LNCaP clone FGC (cell line): ENCODE results near the gene KLHL10.

ENCODE experiments used
- DNase-seq: peaks from one replicate; pipeline ENCODE4 v3.0.0-alpha.2; 2011; ENCODE audit warnings: low read depth
- H3K4me3 ChIP-seq: 2 replicates; pipeline ENCODE4 v1.5.1; 2011; ENCODE audit warnings: mild to moderate bottlenecking, low read depth, low read length, control low read depth
- TF ChIP-seq, protein P1 (sequence below): IDR thresholded peaks from 2 replicates; pipeline ENCODE4 v1.5.1; 2012; ENCODE audit warnings: mild to moderate bottlenecking; ENCODE audit not compliant: control insufficient read depth, insufficient read depth; ENCODE audit errors: extremely low read depth

KLHL10 gene

DNA sequence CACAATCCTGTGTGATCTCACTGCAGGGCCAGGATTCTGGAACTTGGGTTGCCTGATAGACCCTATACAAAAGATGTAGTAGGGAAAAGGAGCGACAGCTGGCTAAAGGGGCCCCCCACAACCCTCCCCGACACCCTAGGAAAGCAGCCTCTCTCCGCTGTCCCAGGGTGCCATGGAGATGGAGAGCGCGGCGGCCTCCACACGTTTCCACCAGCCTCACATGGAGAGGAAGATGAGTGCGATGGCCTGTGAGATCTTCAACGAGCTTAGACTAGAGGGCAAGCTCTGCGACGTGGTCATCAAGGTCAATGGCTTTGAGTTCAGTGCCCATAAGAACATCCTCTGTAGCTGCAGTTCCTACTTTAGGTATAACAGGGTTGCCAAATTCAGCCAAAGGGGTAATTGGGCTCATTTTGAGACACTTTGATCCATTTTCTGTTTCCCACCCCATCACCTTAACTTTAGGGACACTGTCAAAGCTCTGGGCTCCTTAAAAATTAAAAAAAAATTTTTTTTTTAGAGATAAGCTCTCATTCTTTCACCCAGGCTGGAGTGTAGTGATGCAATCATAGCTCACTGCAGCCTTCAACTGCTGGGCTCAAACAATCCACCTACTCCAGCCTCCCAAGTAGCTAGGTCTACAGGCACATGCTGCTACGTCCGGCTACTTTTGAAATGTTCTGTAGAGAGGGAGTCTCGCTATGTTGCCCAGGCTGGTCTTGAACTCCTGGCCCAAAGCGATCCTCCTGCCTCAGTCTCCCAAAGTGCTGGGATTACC, at the start of gene KLHL10:
KLHL10 (plus strand) TSS at position 65 of the 778 bp plus-strand sequence; CDS start at position 173, 108 bp downstream.
- DNase-seq, result no peak
- TF ChIP-seq, protein P1, sequence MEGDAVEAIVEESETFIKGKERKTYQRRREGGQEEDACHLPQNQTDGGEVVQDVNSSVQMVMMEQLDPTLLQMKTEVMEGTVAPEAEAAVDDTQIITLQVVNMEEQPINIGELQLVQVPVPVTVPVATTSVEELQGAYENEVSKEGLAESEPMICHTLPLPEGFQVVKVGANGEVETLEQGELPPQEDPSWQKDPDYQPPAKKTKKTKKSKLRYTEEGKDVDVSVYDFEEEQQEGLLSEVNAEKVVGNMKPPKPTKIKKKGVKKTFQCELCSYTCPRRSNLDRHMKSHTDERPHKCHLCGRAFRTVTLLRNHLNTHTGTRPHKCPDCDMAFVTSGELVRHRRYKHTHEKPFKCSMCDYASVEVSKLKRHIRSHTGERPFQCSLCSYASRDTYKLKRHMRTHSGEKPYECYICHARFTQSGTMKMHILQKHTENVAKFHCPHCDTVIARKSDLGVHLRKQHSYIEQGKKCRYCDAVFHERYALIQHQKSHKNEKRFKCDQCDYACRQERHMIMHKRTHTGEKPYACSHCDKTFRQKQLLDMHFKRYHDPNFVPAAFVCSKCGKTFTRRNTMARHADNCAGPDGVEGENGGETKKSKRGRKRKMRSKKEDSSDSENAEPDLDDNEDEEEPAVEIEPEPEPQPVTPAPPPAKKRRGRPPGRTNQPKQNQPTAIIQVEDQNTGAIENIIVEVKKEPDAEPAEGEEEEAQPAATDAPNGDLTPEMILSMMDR, result no peak
- H3K4me3 ChIP-seq, result no peak within 1 kb of the TSS

DNA sequence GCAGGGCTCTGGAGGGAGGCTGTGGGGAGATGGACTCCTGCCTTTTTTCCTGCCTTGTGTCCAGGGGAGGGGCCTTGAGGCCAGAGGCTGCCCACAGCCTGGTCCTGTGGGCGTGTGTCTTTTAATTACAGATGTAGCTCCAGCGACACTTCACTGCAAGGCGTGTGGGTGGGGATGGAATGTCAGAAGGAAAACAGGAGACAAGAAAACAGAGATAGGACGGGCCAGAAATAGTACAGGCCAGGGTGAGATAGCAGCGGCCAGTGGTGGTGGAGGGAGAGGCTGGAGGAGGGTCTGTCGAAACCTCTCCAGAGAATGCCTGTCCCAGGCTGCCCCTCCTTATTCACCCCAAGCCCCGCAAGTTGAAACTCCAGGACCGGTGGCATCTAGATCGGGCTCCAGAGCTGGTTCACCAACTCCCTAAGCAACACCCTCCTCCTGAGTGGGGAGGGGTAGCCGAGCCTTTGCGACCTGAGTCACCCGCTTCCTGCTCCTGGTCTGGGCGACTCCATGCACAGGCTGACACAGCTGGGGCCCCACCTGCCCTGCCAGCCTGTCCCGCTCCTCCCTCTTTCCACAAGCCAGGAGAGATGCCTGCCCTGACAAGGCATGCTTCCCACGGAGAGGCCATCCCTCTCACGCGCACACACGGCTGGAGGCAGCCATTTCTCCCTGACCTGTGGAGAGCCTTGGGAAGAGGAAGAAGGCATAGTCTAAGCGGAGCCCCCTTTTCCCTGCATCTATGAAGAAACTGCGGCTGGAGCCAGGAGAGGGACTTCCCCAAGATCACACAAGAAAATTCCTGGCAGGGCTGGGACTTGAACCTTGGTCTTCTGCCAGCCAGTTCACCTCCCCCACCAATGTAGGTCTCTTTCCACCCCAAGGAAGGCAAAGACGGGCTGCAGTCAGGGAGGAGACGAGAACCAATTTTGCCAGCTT, 44.5 kb upstream of the KLHL10 start:
- no peak for DNase-seq
- TF ChIP-seq, protein P1, result no peak
- H3K4me3 ChIP-seq, result no peak overlapping the region

DNA sequence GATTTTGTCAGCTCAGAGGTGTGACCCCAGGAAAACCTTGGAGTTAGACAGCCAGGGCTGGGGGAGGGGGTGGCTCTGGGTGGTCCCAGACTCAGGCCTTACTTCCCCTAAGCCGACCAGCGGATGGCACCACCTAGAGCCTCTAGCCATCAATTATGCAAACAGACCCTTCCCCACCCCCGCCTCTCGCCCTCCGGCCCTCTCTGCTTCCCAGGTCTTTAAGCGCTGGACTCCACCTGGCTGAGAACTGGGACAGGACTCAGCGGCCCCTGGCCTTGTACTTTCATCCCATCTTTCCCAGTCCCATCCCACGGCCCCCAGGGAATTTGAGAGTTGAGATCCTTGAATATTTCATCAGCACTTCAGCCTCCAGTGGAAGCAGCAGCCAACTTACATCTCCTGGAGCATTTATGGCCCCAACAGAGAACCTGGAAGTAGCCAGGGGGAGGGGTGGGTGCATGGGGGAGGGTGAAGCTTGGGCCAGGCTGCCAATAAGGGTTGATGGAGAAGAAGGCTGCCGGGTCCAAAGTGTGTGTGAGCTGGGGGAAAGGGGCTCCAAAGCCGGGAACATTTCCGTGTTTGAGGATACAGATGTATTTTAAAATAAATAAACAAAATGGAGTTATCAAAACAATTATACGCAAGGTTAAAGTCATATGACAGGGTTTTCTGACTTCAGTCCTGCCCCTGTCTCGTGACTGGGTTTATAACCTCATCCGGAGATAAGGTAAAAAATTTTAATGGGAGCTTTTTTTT, 43.7 kb upstream of the KLHL10 start:
- no peak overlapping the region for H3K4me3 ChIP-seq
- TF ChIP-seq, protein P1, result no peak
- DNase-seq, result no peak

DNA sequence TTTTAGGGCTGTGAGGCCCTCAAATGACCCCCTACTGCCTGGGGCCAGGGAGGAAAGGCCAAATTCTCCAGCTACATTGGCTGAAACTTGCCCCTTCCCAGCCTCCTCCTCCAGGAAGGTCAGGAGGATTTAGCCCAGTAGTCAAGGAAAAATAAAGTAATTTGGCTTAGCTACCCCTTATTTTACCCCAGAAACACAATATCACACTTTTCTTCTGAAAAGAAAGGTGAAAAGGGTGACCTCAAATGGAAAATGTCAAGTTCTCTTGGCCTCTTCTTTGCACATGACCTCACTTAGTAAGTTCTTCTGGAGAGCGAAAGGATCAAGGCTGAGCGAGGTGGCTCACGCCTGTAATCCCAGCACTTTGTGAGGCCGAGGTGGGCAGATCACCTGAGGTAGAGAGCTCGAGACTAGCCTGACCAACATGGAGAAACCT, 43.1 kb upstream of the KLHL10 start:
- DNase-seq, result no peak
- H3K4me3 ChIP-seq, result no peak overlapping the region
- TF ChIP-seq, protein P1, result no peak

DNA sequence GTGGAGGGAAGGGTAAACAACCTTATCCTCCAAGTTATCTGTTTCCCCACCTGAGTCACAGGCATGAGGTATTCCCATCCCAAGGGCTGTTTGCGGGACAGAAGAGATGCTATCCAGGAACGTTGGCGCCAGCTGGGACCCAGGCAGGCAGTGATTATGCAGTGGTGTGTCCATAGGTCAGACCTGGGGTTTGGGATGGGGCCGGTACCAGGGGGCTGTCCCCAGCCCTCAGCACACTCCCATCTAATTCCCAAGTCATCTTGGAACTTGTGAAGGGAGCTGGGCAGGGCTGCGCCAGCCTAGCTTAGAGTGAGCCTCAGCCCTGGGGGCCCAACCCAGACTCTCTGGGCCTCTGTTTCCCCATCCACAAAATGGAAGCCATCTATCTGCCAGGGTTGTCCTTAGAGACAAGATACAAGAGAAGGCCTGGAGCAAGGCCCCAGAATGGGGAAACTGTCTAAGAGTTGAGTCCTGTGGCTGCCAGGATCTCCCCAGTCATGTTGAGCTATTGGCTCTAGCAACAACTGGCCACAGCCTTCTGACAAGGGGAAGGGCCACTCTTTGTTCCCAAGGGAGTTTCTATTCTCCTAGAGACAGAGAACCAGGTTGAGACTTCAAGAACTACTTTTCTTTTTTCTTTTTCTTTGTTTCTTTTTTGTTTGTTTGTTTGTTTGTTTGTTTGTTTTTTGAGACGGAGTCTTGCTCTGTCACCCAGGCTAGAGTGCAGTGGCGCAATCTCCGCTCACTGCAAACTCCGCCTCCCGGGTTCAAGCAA, 41.3 kb upstream of the KLHL10 start:
- no peak for DNase-seq
- no peak overlapping the region for H3K4me3 ChIP-seq
- TF ChIP-seq, protein P1, result no peak

DNA sequence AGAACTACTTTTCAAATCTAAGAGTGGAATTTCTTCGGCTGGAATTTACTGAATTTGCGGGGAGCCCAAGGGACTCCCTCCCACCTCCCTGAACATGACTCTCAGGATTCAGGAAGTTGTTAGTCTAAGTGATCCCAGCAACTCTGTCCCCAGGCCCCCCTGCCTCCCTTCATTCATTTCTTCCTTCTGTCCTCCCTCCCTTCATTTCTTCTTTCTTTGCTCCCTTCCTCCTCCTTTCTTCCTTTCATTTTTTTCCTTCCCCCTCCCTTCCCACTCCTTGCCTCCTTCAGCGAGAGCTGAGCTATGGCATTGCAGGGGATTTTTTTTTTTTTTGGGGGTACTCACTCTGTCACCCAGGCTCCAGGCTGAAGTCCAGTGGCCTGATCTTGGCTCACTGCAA, 40.2 kb upstream of the KLHL10 start:
- TF ChIP-seq, protein P1, result no peak
- H3K4me3 ChIP-seq, result no peak overlapping the region
- no peak for DNase-seq
